Psoas muscle (tissue), 8 donors: ENCODE data around the gene ARPC1B. TPM values are rescaled to one million over a fixed set of nuclear protein-coding genes. Genes with fewer than 3 reads are reported as not detected.

ENCODE experiments used
- ATAC-seq, 4 donors: fragments of 200-7000 bp; cut with Tn5 transposase; one replicate each; pipeline ENCODE4 v1.9.1; 2020; ENCODE audit warnings: moderate library complexity in 3 of 4, mild to moderate bottlenecking in 2 of 4
- DNase-seq, 2 donors: peaks; one replicate each; pipeline ENCODE4 v3.0.0-alpha.2; 2020
- H3K27ac ChIP-seq: fragments of 200-600 bp; one replicate; pipeline ENCODE4 v1.8.0; 2022
- H3K27me3 ChIP-seq, 3 donors: fragments of 200-600 bp in 1 of 3; one replicate each; pipeline versions ENCODE4 v1.6.1 to v1.8.0; 2013 to 2022; ENCODE audit warnings: low read length in 2 of 3, mild to moderate bottlenecking in 2 of 3, moderate library complexity in 1 of 3; ENCODE audit not compliant: insufficient read depth in 3 of 3
- H3K36me3 ChIP-seq, 2 donors: fragments of 200-600 bp in 1 of 2; one replicate each; pipeline versions ENCODE4 v1.6.1 to v1.8.0; 2013 to 2022; ENCODE audit warnings: low read depth in 1 of 2, mild to moderate bottlenecking in 1 of 2, moderate library complexity in 1 of 2; ENCODE audit not compliant: insufficient read depth in 1 of 2
- H3K4me1 ChIP-seq: fragments of 200-600 bp; one replicate; pipeline ENCODE4 v1.8.0; 2022
- H3K4me3 ChIP-seq: fragments of 200-600 bp; one replicate; pipeline ENCODE4 v1.8.0; 2022; ENCODE audit warnings: mild to moderate bottlenecking
- H3K9me3 ChIP-seq: fragments of 200-600 bp; one replicate; pipeline ENCODE4 v1.8.0; 2022
- CTCF ChIP-seq: fragments of 200-600 bp; IDR thresholded peaks from one replicate; pipeline ENCODE4 v1.8.0; 2022; ENCODE audit warnings: antibody characterized with exemption
- whole genome bisulfite sequencing, 3 donors: extraction: QIAGEN DNeasy Blood & Tissue Kit; methylation state at CpG; one replicate each; pipeline versions ENCODE4 v1.1.6 to v1.1.7; 2013; 5-methylcytosine and 5-hydroxymethylcytosine counted together
- intact Hi-C, 2 donors: fragments of 100-400 bp; cut with DNase I; formaldehyde crosslinking; loops; one replicate each; pipeline versions ENCODE4 v1.11.0 to v1.14.2; 2022
- polyA plus RNA-seq, 3 donors: library from polyadenylated mRNA; stranded (reverse); fragments of 200-250 nt; gene quantifications; one replicate each; pipeline ENCODE4 v1.2.3, GENCODE V29; 2013
- total RNA-seq, 4 donors: library from RNA; stranded (reverse); fragmentation: NEBNext Ultra II Directional in 2 of 4; extraction: Animal tissue kit (Norgen Biotek cat#: 25700) in 2 of 4; gene quantifications; one replicate each; pipeline versions ENCODE4 v1.2.1 to v1.2.4, GENCODE V29; 2021 to 2023
- donor health status: healthy with polysubstance abuse.
- donor health status: DM: no; HTN: no; CAD: no; lungs with moderate emphysema.
- donor health status: Bipolar disorder and iron deficiency.
- donor health status: healthy.
- donor health status: DM: yes; HTN: yes; CAD: no.
- donor health status: DM: no; HTN: no; CAD: no.
- donor health status: DM: no; HTN: no; CAD: no.
- donor health status: DM: yes; HTN: yes; CAD: no.

Gene ARPC1B
- total and polyA plus RNA-seq, 7 donors: 12.9 to 61.5 (median 19.1) TPM

GRCh38 chr7:99396418-99397296 lies 22.1 kb downstream of the ARPC1B start:
- no peaks in the 10 kb centered on the region for H3K27me3 ChIP-seq
- no peak overlapping the region for H3K27ac ChIP-seq
- no peak for TF ChIP-seq CTCF
- peaks cover 10% of the 10 kb centered on the region for H3K4me1 ChIP-seq
- no peaks in the 10 kb centered on the region for H3K9me3 ChIP-seq
- intact Hi-C loops: no loop called here
- WGBS, 3 donors: 74 to 76% (median 75%) methylated on average over 20 to 21 of the region's 21 CpGs
- ATAC-seq: no peak
- no peak overlapping the region for H3K4me3 ChIP-seq
- peaks cover 18 to 80% of the 10 kb centered on the region in 2 donors for H3K36me3 ChIP-seq
- no peak for DNase-seq

GRCh38 chr7:99397297-99397983 lies 22.9 kb downstream of the ARPC1B start:
- no peaks in the 10 kb centered on the region for H3K9me3 ChIP-seq
- WGBS, 3 donors: 80 to 85% (median 83%) methylated on average over 15 to 18 of the region's 18 CpGs
- no peak for ATAC-seq
- H3K4me1 ChIP-seq: peaks cover 6% of the 10 kb centered on the region
- no peak overlapping the region for H3K4me3 ChIP-seq
- no peaks in the 10 kb centered on the region for H3K27me3 ChIP-seq
- peaks cover 18 to 88% of the 10 kb centered on the region in 2 donors for H3K36me3 ChIP-seq
- no peak overlapping the region for H3K27ac ChIP-seq
- DNase-seq: no peak
- no peak for TF ChIP-seq CTCF
- intact Hi-C loops: no loop called here

GRCh38 chr7:99398891-99399445 lies 24.4 kb downstream of the ARPC1B start:
- peak in 1 of 4 donors; percentile 7 for ATAC-seq

GRCh38 chr7:99399597-99399996 lies 25.1 kb downstream of the ARPC1B start:
- TF ChIP-seq CTCF: no peak
- no peak overlapping the region for H3K27ac ChIP-seq
- ATAC-seq: peak in 2 of 4 donors; percentile 6 to 25
- DNase-seq: no peak
- 34 to 64% (median 51%) methylated on average over 6 of the region's 6 CpGs for WGBS, 3 donors
- H3K4me3 ChIP-seq: no peak overlapping the region
- no peaks in the 10 kb centered on the region for H3K9me3 ChIP-seq
- intact Hi-C loops: no loop called here
- H3K4me1 ChIP-seq: peaks cover under 1% of the 10 kb centered on the region
- no peaks in the 10 kb centered on the region for H3K27me3 ChIP-seq
- H3K36me3 ChIP-seq: peaks cover 18 to 99% of the 10 kb centered on the region in 2 donors

More at GRCh38 chr7:99398891-99399445, 24.4 kb downstream of the ARPC1B start:
- no peak for DNase-seq
- Histone ChIP-seq H3K27ac (no peak overlapping the region), H3K36me3 (peaks cover 18 to 99% of the 10 kb centered on the region in 2 donors), H3K27me3 (no peaks in the 10 kb centered on the region), H3K4me1 (no peaks in the 10 kb centered on the region), H3K9me3 (no peaks in the 10 kb centered on the region), H3K4me3 (no peak overlapping the region)
- 70 to 78% (median 75%) methylated on average over 5 of the region's 5 CpGs for WGBS, 3 donors
- intact Hi-C loops: no loop called here
- no peak for TF ChIP-seq CTCF
